Measurements from ENCODE around the gene SNHG17.

DNA sequence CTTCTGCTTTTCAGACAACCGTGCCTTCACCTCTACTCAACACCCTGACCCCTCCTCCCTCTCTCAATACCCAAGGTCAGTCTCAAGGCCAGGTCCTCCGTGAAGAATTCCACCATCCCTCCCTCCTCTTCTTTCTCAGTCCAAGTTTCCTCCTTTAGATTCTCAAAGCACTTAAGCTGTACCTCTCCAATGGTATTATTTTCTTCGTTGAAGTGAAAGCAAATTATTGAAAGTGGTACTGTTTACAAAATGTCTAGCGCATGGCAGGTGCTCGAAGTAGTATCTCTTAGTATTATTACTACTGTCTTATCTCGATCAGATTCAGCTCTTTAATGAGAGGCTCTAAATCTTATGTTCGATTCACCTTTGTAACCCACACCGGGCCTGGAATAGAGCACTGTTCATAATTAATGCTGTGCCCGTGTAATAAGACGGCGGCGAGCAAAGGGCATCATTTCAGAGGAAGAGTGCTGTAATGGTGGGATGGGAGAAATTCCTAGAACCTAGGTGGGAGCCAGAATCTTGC lies 36.9 kb upstream of the SNHG17 start:
- no peak for TF ChIP-seq POLR2AphosphoS5 (IDR thresholded peaks at IDR 0.05; ENCODE audit: low read depth, low read length)
- no peak for TF ChIP-seq POLR2A (IDR thresholded peaks at IDR 0.05; ENCODE audit: low read depth, low read length)
- no peak for TF ChIP-seq SPI1 (IDR thresholded peaks at IDR 0.05; ENCODE audit: low read depth, low read length)
- no peak for TF ChIP-seq TAF1 (IDR thresholded peaks at IDR 0.05; ENCODE audit: low read depth, low read length)

Measured in GM12891 (cell line).